Measurements from ENCODE around the gene NLRP12.
"Not testable (repeated sequence)": the region's sequence is repeated elsewhere in the genome, so short reads cannot be mapped to it uniquely, and the experiment has no call there.

Gene NLRP12

GRCh38 chr19:53853707-53854106, 29.6 kb upstream of the NLRP12 start:
- ChIA-PET CTCF (interaction anchor here (0.6 to 4.2 kb wide), 19 partner anchors 9 to 822 kb away, joined by 3 to 39 read pairs (median 3); partner anchors contain the start of genes LILRB1 and PRKCG), POLR2A (interaction anchor here (0.8 kb wide), 1 partner anchor 14 kb away, joined by 3 read pairs; the partner anchor contains the start of gene MYADM)

GRCh38 chr19:53849237-53849676, 25.1 kb upstream of the NLRP12 start:
- TF ChIP-seq KLF9 (tag by site-specific recombination; IDR thresholded peaks at IDR 0.05; ENCODE audit: low read depth) = no peak
- no peak for TF ChIP-seq ZNF121 (tag by site-specific recombination; IDR thresholded peaks at IDR 0.05)
- TF ChIP-seq ZNF654 (tag by site-specific recombination; IDR thresholded peaks at IDR 0.05; ENCODE audit: low read depth) = no peak
- no peak for TF ChIP-seq ZNF677 (tag by site-specific recombination; IDR thresholded peaks at IDR 0.05)
- no peak for TF ChIP-seq HOXA7 (CRISPR knock-in tag; IDR thresholded peaks at IDR 0.05; ENCODE audit: borderline replicate concordance)
- TF ChIP-seq KLF1 (tag by site-specific recombination; IDR thresholded peaks at IDR 0.05) = no peak
- TF ChIP-seq ZNF18 (tag by site-specific recombination; IDR thresholded peaks at IDR 0.05) = no peak
- no peak for TF ChIP-seq ZNF274 (IDR thresholded peaks at IDR 0.05; ENCODE audit: low read length)
- no peak for TF ChIP-seq ZNF274 (tag by site-specific recombination; IDR thresholded peaks at IDR 0.05; ENCODE audit: borderline replicate concordance)
- Histone ChIP-seq H3K4me3 (ENCODE audit: low read depth, low read length) (no peak overlapping the region), H3K36me3 (ENCODE audit: control insufficient read depth in 2 of 2, insufficient read depth in 1 of 2, low read length in 2 of 2) (no peaks in the 10 kb centered on the region), H3K9me3 (ENCODE audit: control insufficient read depth, insufficient read depth, low read depth, low read length) (no peaks in the 10 kb centered on the region), H3K4me1 (ENCODE audit: control insufficient read depth, insufficient read depth, low read length) (no peaks in the 10 kb centered on the region), H3K27ac (ENCODE audit: extremely low read depth, low read depth, low read length) (no peak overlapping the region)
- POLR2A ChIA-PET = interaction anchor here (0.7 kb wide), 1 partner anchor 14 kb away, joined by 3 read pairs; no protein-coding TSS in a partner anchor
- CTCF ChIA-PET = interaction anchor here (0.6 to 2.2 kb wide), 7 partner anchors 36 to 209 kb away, joined by 3 to 11 read pairs (median 4); no protein-coding TSS in a partner anchor

More at GRCh38 chr19:53853707-53854106, 29.6 kb upstream of the NLRP12 start:
- no peak overlapping the region for H3K4me3 ChIP-seq (ENCODE audit: low read depth, low read length)
- H3K36me3 ChIP-seq (ENCODE audit: control insufficient read depth in 2 of 2, insufficient read depth in 1 of 2, low read length in 2 of 2) = no peaks in the 10 kb centered on the region
- no peaks in the 10 kb centered on the region for H3K9me3 ChIP-seq (ENCODE audit: control insufficient read depth, insufficient read depth, low read depth, low read length)
- no peak overlapping the region for H3K27ac ChIP-seq (ENCODE audit: extremely low read depth, low read depth, low read length)
- TF ChIP-seq SP2 (tag by site-specific recombination; IDR thresholded peaks at IDR 0.05) = no peak
- H3K4me1 ChIP-seq (ENCODE audit: control insufficient read depth, insufficient read depth, low read length) = no peaks in the 10 kb centered on the region

- no peaks in the 10 kb centered on the region for H3K9me3 ChIP-seq (ENCODE audit: control insufficient read depth, insufficient read depth, low read depth, low read length)
- no peaks in the 10 kb centered on the region for H3K36me3 ChIP-seq (ENCODE audit: control insufficient read depth in 2 of 2, insufficient read depth in 1 of 2, low read length in 2 of 2)
- CTCF ChIA-PET = interaction anchor here (0.5 to 2.2 kb wide), 4 partner anchors 8 to 182 kb away, joined by 3 to 11 read pairs (median 6); no protein-coding TSS in a partner anchor
- TF ChIP-seq ZNF146 (tag by site-specific recombination; IDR thresholded peaks at IDR 0.05) (no peak), ZFP69B (tag by site-specific recombination; IDR thresholded peaks at IDR 0.05) (0 out of 2 replicates have a peak, but pooled peaks have one; percentile 20)
- POLR2A ChIA-PET = interaction anchor here (0.9 to 1.3 kb wide), 2 partner anchors 20 to 32 kb away, joined by 5 to 7 read pairs; partner anchors contain the start of gene MYADM
- H3K27ac ChIP-seq (ENCODE audit: extremely low read depth, low read depth, low read length) = no peak overlapping the region
- H3K4me3 ChIP-seq (ENCODE audit: low read depth, low read length) = no peak overlapping the region
- H3K4me1 ChIP-seq (ENCODE audit: control insufficient read depth, insufficient read depth, low read length) = no peaks in the 10 kb centered on the region
Measured at GRCh38 chr19:53847555-53847954, 23.4 kb upstream of the NLRP12 start.

GRCh38 chr19:53844849-53845246, 20.7 kb upstream of the NLRP12 start:
- H3K9me3 ChIP-seq (ENCODE audit: control insufficient read depth, insufficient read depth, low read depth, low read length) = no peaks in the 10 kb centered on the region
- POLR2A ChIA-PET = no interaction called here
- CTCF ChIA-PET = interaction anchor here (0.6 to 2.6 kb wide), 3 partner anchors 15 to 185 kb away, joined by 3 to 14 read pairs (median 5); no protein-coding TSS in a partner anchor
- no peak for TF ChIP-seq ZNF2 (tag by site-specific recombination; IDR thresholded peaks at IDR 0.05)
- TF ChIP-seq ATF2 (tag by site-specific recombination; IDR thresholded peaks at IDR 0.05; ENCODE audit: low read depth) = no peak
- TF ChIP-seq ZNF530 (tag by site-specific recombination; IDR thresholded peaks at IDR 0.05; ENCODE audit: low read depth) = no peak
- no peak for TF ChIP-seq ZSCAN5A (tag by site-specific recombination; IDR thresholded peaks at IDR 0.05)
- no peak overlapping the region for H3K4me3 ChIP-seq (ENCODE audit: low read depth, low read length)
- H3K36me3 ChIP-seq (ENCODE audit: control insufficient read depth in 2 of 2, insufficient read depth in 1 of 2, low read length in 2 of 2) = no peaks in the 10 kb centered on the region
- no peak overlapping the region for H3K27ac ChIP-seq (ENCODE audit: extremely low read depth, low read depth, low read length)
- H3K4me1 ChIP-seq (ENCODE audit: control insufficient read depth, insufficient read depth, low read length) = no peaks in the 10 kb centered on the region

GRCh38 chr19:53840914-53841313, 16.8 kb upstream of the NLRP12 start:
- H3K9me3 ChIP-seq (ENCODE audit: control insufficient read depth, insufficient read depth, low read depth, low read length); H3K36me3 ChIP-seq (ENCODE audit: control insufficient read depth in 2 of 2, insufficient read depth in 1 of 2, low read length in 2 of 2); POLR2A ChIA-PET; H3K4me3 ChIP-seq (ENCODE audit: low read depth, low read length); H3K27ac ChIP-seq (ENCODE audit: extremely low read depth, low read depth, low read length); H3K4me1 ChIP-seq (ENCODE audit: control insufficient read depth, insufficient read depth, low read length): not testable (repeated sequence)
- CTCF ChIA-PET = interaction anchor here (0.6 to 2.3 kb wide), 14 partner anchors 11 to 409 kb away, joined by 3 to 24 read pairs (median 6); no protein-coding TSS in a partner anchor

- H3K36me3 ChIP-seq (ENCODE audit: control insufficient read depth in 2 of 2, insufficient read depth in 1 of 2, low read length in 2 of 2); H3K4me3 ChIP-seq (ENCODE audit: low read depth, low read length); H3K27ac ChIP-seq (ENCODE audit: extremely low read depth, low read depth, low read length); H3K4me1 ChIP-seq (ENCODE audit: control insufficient read depth, insufficient read depth, low read length); H3K9me3 ChIP-seq (ENCODE audit: control insufficient read depth, insufficient read depth, low read depth, low read length); POLR2A ChIA-PET: not testable (repeated sequence)
- CTCF ChIA-PET = interaction anchor here (0.6 to 2.3 kb wide), 5 partner anchors 16 to 341 kb away, joined by 3 to 8 read pairs (median 3); no protein-coding TSS in a partner anchor
Measured at GRCh38 chr19:53840241-53840640, 16.1 kb upstream of the NLRP12 start.
